ENCODE results near the gene ATP2B2. TPM values are rescaled to one million over a fixed set of nuclear protein-coding genes. Genes with fewer than 3 reads are reported as not detected.

The ATP2B2 gene
- polyA plus RNA-seq, 2 of the 4 experiments (the other 2 are of a cell fraction) = 0.03 to 0.04 TPM

DNA sequence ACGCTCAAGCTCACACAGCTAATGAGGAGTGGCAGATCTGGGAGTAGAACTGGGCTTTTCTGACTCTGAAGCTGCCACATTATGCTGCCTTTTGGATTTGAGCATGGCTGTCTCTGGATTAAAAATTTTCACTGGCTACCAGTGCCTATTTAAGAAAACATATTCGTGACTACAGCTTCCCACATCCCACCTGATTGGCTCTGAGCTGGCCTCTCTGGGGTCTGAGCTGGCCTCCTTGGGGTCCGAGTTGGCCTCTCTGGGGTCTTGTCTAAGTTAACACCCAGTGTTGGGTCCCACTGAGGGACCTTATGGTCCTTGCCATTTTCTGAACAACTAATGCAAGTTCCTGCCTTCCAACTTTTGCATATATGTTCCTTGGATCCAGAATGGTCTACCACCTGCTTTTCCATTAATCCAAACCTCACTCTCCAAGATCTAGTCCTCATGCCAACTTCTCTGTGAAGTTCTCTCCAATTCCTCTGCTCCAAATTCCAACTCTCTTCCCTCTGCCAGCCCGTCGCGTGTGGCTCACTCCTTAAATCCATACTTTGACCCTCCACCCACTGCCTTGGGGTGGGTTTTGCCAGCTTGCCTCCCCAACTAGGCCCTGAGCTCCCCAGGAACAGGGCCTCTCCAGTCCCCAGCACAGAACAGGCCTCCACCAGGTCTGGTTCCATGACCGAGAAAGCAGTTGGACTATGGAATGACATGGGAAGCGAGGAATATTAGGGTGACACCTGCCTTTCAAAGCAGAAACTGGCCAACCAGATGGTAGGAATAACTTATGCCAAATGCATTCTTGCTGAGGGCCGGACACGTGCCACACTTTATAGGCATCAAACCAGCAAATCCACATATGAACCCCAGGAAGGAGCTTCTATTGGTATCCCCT is 42.5 kb downstream of the ATP2B2 start:
- CTCF ChIA-PET = interaction anchor here (1.3 kb wide), 1 partner anchor 119 kb away, joined by 5 read pairs; no protein-coding TSS in a partner anchor
- Histone ChIP-seq H3K4me2 (no peak overlapping the region), H3K27ac (no peak overlapping the region), H3K9me3 (no peaks in the 10 kb centered on the region), H3K4me1 (no peaks in the 10 kb centered on the region), H3K4me3 (no peak overlapping the region)
- TF ChIP-seq, protein P1, sequence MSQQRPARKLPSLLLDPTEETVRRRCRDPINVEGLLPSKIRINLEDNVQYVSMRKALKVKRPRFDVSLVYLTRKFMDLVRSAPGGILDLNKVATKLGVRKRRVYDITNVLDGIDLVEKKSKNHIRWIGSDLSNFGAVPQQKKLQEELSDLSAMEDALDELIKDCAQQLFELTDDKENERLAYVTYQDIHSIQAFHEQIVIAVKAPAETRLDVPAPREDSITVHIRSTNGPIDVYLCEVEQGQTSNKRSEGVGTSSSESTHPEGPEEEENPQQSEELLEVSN (IDR thresholded peaks at IDR 0.05; ENCODE audit: borderline replicate concordance, low read depth) = no peak
- TF ChIP-seq, protein P2, sequence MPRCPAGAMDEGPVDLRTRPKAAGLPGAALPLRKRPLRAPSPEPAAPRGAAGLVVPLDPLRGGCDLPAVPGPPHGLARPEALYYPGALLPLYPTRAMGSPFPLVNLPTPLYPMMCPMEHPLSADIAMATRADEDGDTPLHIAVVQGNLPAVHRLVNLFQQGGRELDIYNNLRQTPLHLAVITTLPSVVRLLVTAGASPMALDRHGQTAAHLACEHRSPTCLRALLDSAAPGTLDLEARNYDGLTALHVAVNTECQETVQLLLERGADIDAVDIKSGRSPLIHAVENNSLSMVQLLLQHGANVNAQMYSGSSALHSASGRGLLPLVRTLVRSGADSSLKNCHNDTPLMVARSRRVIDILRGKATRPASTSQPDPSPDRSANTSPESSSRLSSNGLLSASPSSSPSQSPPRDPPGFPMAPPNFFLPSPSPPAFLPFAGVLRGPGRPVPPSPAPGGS (IDR thresholded peaks at IDR 0.05) = no peak
- TF ChIP-seq, protein P3, sequence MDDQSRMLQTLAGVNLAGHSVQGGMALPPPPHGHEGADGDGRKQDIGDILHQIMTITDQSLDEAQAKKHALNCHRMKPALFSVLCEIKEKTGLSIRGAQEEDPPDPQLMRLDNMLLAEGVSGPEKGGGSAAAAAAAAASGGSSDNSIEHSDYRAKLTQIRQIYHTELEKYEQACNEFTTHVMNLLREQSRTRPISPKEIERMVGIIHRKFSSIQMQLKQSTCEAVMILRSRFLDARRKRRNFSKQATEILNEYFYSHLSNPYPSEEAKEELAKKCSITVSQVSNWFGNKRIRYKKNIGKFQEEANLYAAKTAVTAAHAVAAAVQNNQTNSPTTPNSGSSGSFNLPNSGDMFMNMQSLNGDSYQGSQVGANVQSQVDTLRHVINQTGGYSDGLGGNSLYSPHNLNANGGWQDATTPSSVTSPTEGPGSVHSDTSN (IDR thresholded peaks at IDR 0.05) = no peak
- TF ChIP-seq JUNB (IDR thresholded peaks at IDR 0.05) (no peak), POLR2A (IDR thresholded peaks at IDR 0.05; ENCODE audit: low read length) (no peak), ZC3H11A (IDR thresholded peaks at IDR 0.05) (no peak), FOSL2 (IDR thresholded peaks at IDR 0.05) (no peak), FOSL2 (CRISPR knock-in tag; IDR thresholded peaks at IDR 0.05) (no peak), CHD2 (IDR thresholded peaks at IDR 0.05; ENCODE audit: low read length, partially characterized antibody) (no peak), CHD4 (IDR thresholded peaks at IDR 0.05; ENCODE audit: borderline replicate concordance) (no peak), CBX2 (IDR thresholded peaks at IDR 0.05; ENCODE audit: borderline replicate concordance, low read depth) (no peak), RNF2 (IDR thresholded peaks at IDR 0.05; ENCODE audit: borderline replicate concordance, low read depth) (no peak), HEYL (CRISPR knock-in tag; IDR thresholded peaks at IDR 0.05) (no peak), FOXS1 (CRISPR knock-in tag; IDR thresholded peaks at IDR 0.05) (no peak), HOXB13 (CRISPR knock-in tag; IDR thresholded peaks at IDR 0.05; ENCODE audit: low read depth) (no peak), PHF8 (IDR thresholded peaks at IDR 0.05; ENCODE audit: borderline replicate concordance, low read depth) (no peak), RARB (CRISPR knock-in tag; IDR thresholded peaks at IDR 0.05) (no peak)
- TF ChIP-seq, protein P4, sequence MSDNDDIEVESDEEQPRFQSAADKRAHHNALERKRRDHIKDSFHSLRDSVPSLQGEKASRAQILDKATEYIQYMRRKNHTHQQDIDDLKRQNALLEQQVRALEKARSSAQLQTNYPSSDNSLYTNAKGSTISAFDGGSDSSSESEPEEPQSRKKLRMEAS (IDR thresholded peaks at IDR 0.05) = no peak
- TF ChIP-seq, protein P5, sequence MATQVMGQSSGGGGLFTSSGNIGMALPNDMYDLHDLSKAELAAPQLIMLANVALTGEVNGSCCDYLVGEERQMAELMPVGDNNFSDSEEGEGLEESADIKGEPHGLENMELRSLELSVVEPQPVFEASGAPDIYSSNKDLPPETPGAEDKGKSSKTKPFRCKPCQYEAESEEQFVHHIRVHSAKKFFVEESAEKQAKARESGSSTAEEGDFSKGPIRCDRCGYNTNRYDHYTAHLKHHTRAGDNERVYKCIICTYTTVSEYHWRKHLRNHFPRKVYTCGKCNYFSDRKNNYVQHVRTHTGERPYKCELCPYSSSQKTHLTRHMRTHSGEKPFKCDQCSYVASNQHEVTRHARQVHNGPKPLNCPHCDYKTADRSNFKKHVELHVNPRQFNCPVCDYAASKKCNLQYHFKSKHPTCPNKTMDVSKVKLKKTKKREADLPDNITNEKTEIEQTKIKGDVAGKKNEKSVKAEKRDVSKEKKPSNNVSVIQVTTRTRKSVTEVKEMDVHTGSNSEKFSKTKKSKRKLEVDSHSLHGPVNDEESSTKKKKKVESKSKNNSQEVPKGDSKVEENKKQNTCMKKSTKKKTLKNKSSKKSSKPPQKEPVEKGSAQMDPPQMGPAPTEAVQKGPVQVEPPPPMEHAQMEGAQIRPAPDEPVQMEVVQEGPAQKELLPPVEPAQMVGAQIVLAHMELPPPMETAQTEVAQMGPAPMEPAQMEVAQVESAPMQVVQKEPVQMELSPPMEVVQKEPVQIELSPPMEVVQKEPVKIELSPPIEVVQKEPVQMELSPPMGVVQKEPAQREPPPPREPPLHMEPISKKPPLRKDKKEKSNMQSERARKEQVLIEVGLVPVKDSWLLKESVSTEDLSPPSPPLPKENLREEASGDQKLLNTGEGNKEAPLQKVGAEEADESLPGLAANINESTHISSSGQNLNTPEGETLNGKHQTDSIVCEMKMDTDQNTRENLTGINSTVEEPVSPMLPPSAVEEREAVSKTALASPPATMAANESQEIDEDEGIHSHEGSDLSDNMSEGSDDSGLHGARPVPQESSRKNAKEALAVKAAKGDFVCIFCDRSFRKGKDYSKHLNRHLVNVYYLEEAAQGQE (IDR thresholded peaks at IDR 0.05) = no peak
- TF ChIP-seq, protein P6, sequence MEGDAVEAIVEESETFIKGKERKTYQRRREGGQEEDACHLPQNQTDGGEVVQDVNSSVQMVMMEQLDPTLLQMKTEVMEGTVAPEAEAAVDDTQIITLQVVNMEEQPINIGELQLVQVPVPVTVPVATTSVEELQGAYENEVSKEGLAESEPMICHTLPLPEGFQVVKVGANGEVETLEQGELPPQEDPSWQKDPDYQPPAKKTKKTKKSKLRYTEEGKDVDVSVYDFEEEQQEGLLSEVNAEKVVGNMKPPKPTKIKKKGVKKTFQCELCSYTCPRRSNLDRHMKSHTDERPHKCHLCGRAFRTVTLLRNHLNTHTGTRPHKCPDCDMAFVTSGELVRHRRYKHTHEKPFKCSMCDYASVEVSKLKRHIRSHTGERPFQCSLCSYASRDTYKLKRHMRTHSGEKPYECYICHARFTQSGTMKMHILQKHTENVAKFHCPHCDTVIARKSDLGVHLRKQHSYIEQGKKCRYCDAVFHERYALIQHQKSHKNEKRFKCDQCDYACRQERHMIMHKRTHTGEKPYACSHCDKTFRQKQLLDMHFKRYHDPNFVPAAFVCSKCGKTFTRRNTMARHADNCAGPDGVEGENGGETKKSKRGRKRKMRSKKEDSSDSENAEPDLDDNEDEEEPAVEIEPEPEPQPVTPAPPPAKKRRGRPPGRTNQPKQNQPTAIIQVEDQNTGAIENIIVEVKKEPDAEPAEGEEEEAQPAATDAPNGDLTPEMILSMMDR (IDR thresholded peaks at IDR 0.05) = no peak
- FAIRE-seq (no peak), ATAC-seq (no peak), DNase-seq (ENCODE audit: low read depth in 1 of 2, low spot score in 1 of 2) (no peak)
- POLR2A ChIA-PET = no interaction called here
- 26% methylated on average over 10 of the region's 10 CpGs for WGBS (ENCODE audit: missing lambda C conversion rate)
